ENCODE measurements around the gene ZNF618. TPM values are rescaled to one million over a fixed set of nuclear protein-coding genes. Genes with fewer than 3 reads are reported as not detected.
A peak's percentile ranks its signal among the peaks of the same experiment; 100 is the strongest.

Gene ZNF618
- total RNA-seq, 2 donors from 2014 or later, result 11.9 to 17.1 TPM

- Histone ChIP-seq H3K36me3 (replicated peaks in 1 of 2; ENCODE audit: insufficient read depth in 1 of 2, low read depth in 2 of 2) (no peaks in the 10 kb centered on the region), H3K27me3 (no peaks in the 10 kb centered on the region), H3K4me3 (no peak overlapping the region), H3K27ac (no peak overlapping the region), H3K4me1 (peaks cover 27% of the 10 kb centered on the region), H3K9me3 (no peaks in the 10 kb centered on the region)
- peak in 3 of 4 donors; percentile 26 to 35 (median 30) for DNase-seq
- no peak for ATAC-seq
- WGBS, 2 donors, result 87 to 96% methylated on average over 4 to 12 of the region's 12 CpGs
- TF ChIP-seq CTCF (IDR thresholded peaks at IDR 0.05) (no peak), POLR2A (IDR thresholded peaks at IDR 0.05) (no peak)
- intact Hi-C loops (cut with DNase I), result no loop called here
These were observed 113.1 kb downstream of the ZNF618 start for GRCh38 chr9:113989017-113989713.

GRCh38 chr9:113989714-113990569 lies 113.8 kb downstream of the ZNF618 start:
- TF ChIP-seq CTCF (IDR thresholded peaks at IDR 0.05) (no peak), POLR2A (IDR thresholded peaks at IDR 0.05) (no peak)
- DNase-seq (peak in 1 of 4 donors; percentile 10), ATAC-seq (no peak)
- no peaks in the 10 kb centered on the region for H3K36me3 ChIP-seq (replicated peaks in 1 of 2; ENCODE audit: insufficient read depth in 1 of 2, low read depth in 2 of 2)
- no peaks in the 10 kb centered on the region for H3K27me3 ChIP-seq
- no peak overlapping the region for H3K27ac ChIP-seq
- no peaks in the 10 kb centered on the region for H3K9me3 ChIP-seq
- H3K4me1 ChIP-seq, result peaks cover 32% of the 10 kb centered on the region
- WGBS, 2 donors, result 88 to 93% methylated on average over 5 of the region's 5 CpGs
- H3K4me3 ChIP-seq, result no peak overlapping the region
- intact Hi-C loops (cut with DNase I), result loop anchor here (10.0 kb wide), 1 partner anchor 125 kb away; no protein-coding TSS in a partner anchor

- TF ChIP-seq POLR2A (IDR thresholded peaks at IDR 0.05) (no peak), CTCF (IDR thresholded peaks at IDR 0.05) (no peak)
- no peaks in the 10 kb centered on the region for H3K36me3 ChIP-seq (replicated peaks in 1 of 2; ENCODE audit: insufficient read depth in 1 of 2, low read depth in 2 of 2)
- H3K4me1 ChIP-seq, result peaks cover 32% of the 10 kb centered on the region
- H3K27ac ChIP-seq, result no peak overlapping the region
- no peak overlapping the region for H3K4me3 ChIP-seq
- DNase-seq (no peak), ATAC-seq (no peak)
- WGBS, 2 donors, result 85 to 92% methylated on average over 8 of the region's 8 CpGs
- intact Hi-C loops (cut with DNase I), result loop anchor here (10.0 kb wide), 1 partner anchor 126 kb away; no protein-coding TSS in a partner anchor
- H3K9me3 ChIP-seq, result no peaks in the 10 kb centered on the region
- no peaks in the 10 kb centered on the region for H3K27me3 ChIP-seq
These were observed 114.4 kb downstream of the ZNF618 start for GRCh38 chr9:113990570-113990907.

- no peaks in the 10 kb centered on the region for H3K9me3 ChIP-seq
- no peaks in the 10 kb centered on the region for H3K36me3 ChIP-seq (replicated peaks in 1 of 2; ENCODE audit: insufficient read depth in 1 of 2, low read depth in 2 of 2)
- H3K27ac ChIP-seq, result no peak overlapping the region
- no peak overlapping the region for H3K4me3 ChIP-seq
- DNase-seq (peak in 1 of 4 donors; percentile 15), ATAC-seq (no peak)
- H3K4me1 ChIP-seq, result peaks cover 32% of the 10 kb centered on the region
- no peak for TF ChIP-seq POLR2A (IDR thresholded peaks at IDR 0.05)
- no peak for TF ChIP-seq CTCF (IDR thresholded peaks at IDR 0.05)
- WGBS, 2 donors, result 85 to 89% methylated on average over 3 to 4 of the region's 5 CpGs
- intact Hi-C loops (cut with DNase I), result loop anchor here (10.0 kb wide), 1 partner anchor 126 kb away; no protein-coding TSS in a partner anchor
- no peaks in the 10 kb centered on the region for H3K27me3 ChIP-seq
These were observed 114.9 kb downstream of the ZNF618 start for GRCh38 chr9:113990975-113991471.
